ENCODE data around the gene TRAPPC3L.

Gene TRAPPC3L

DNA sequence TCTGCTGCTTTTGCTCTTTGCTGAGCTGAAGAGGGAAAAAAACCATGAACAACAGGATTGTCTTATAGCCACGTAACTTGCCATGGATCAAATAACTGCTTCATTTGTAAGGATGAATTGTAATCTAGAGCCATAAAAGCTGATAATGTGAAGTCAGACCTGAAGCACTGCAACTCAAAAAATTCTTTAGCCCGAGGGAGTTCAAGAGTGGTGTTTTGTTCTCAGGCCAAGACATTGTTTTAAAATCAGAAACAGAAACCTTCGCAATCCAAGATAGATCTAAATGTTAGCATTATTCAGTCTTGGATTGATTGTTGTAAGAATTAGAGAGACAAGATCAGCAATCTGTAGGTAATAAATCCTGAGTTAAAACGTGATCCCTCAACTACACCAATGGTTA lies at the start of gene TRAPPC3L:
TSS of gene TRAPPC3L (minus strand) at position 34 of the 400 bp plus-strand sequence. CDS start 170 bp downstream, outside the sequence.
- Mint-ChIP-seq H3K4me3 (no peak within 1 kb of the TSS), H3K4me1 (no peaks in the 10 kb centered on the region), H3K27ac (ENCODE audit: low read depth) (no peak within 1 kb of the TSS), H3K9me3 (no peaks in the 10 kb centered on the region), H3K27me3 (peaks cover 54% of the 10 kb centered on the region), H3K36me3 (ENCODE audit: insufficient read depth) (peaks cover 1% of the 10 kb centered on the region)
- no peak for DNase-seq (ENCODE audit: low spot score in 2 of 2)
- no peak for ATAC-seq (replicated peaks; ENCODE audit: extremely low read depth, poor library complexity, severe bottlenecking)

GRCh38 chr6:116595247-116595646 lies 49.8 kb upstream of the TRAPPC3L start:
- H3K4me3 Mint-ChIP-seq = no peak overlapping the region
- no peak for ATAC-seq (replicated peaks; ENCODE audit: extremely low read depth, poor library complexity, severe bottlenecking)
- H3K9me3 Mint-ChIP-seq = no peaks in the 10 kb centered on the region
- no peak for DNase-seq (ENCODE audit: low spot score in 2 of 2)
- peaks cover 41% of the 10 kb centered on the region for H3K36me3 Mint-ChIP-seq (ENCODE audit: insufficient read depth)
- no peak overlapping the region for H3K27ac Mint-ChIP-seq (ENCODE audit: low read depth)
- H3K27me3 Mint-ChIP-seq = no peaks in the 10 kb centered on the region
- H3K4me1 Mint-ChIP-seq = no peaks in the 10 kb centered on the region

DNA sequence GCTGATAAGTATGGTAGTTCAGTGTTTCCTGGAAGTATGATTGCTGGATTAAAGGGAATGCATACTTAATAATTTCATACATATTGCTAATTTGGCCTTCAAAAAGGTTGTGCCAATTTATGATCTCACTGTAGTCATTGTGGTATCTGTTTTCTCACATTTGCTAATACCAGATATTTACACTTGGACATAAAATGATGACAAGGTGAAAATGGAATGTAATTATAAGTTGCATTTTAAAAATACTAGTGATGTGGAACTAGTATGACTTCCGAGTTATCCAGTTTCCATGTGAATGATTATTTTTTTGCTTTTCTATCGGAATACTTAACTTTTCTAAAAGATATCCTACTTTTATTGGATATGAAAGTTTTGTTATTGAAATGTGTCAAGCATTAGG lies 41.3 kb upstream of the TRAPPC3L start:
- H3K36me3 Mint-ChIP-seq (ENCODE audit: insufficient read depth) = peaks cover 45% of the 10 kb centered on the region
- peaks cover 17% of the 10 kb centered on the region for H3K4me1 Mint-ChIP-seq
- H3K27me3 Mint-ChIP-seq = no peaks in the 10 kb centered on the region
- H3K9me3 Mint-ChIP-seq = no peaks in the 10 kb centered on the region
- no peak for DNase-seq (ENCODE audit: low spot score in 2 of 2)
- ATAC-seq (replicated peaks; ENCODE audit: extremely low read depth, poor library complexity, severe bottlenecking) = no peak
- no peak overlapping the region for H3K27ac Mint-ChIP-seq (ENCODE audit: low read depth)
- H3K4me3 Mint-ChIP-seq = no peak overlapping the region

DNA sequence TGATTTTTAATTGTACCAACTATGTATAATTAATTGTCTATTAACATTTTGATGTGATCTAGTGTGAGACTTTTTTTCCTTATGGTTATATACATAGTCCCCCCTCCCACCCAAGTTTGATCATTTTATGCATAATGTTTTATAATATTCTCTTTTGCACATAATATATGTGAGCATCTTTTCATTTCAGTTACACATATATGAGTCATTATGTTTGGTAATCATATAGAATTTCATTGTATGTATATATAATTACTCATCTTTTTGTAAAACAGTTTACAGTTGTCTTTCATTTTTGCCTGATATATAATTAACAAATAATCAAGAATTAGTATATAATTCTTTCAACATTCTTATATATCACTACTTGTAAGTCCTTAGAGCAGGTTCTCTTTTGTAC lies 40.8 kb upstream of the TRAPPC3L start:
- DNase-seq (ENCODE audit: low spot score in 2 of 2) (no peak), ATAC-seq (replicated peaks; ENCODE audit: extremely low read depth, poor library complexity, severe bottlenecking) (no peak)
- Mint-ChIP-seq H3K4me3 (no peak overlapping the region), H3K27me3 (no peaks in the 10 kb centered on the region), H3K27ac (ENCODE audit: low read depth) (no peak overlapping the region), H3K36me3 (ENCODE audit: insufficient read depth) (peaks cover 44% of the 10 kb centered on the region), H3K9me3 (no peaks in the 10 kb centered on the region), H3K4me1 (peaks cover 21% of the 10 kb centered on the region)

DNA sequence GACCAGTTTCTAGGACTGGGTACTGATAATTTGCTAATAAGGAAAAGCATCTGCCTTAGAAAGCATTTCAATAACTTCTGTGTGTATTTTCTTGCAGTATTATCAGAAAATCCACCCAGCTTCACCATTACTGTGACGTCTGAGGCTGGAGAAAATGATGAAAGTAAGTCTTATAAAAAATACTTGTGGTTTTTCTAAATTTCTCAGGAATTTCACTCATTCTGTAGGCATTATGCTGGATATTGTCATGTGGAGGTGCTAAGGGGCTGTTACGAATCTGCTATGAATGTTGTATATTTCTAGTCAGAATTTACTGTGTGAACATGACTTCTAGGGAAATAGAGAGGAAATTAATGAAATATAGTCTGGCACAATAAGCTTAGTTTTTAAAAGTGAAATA lies 34.7 kb upstream of the TRAPPC3L start:
- H3K27ac Mint-ChIP-seq (ENCODE audit: low read depth) = no peak overlapping the region
- H3K36me3 Mint-ChIP-seq (ENCODE audit: insufficient read depth) = peaks cover 34% of the 10 kb centered on the region
- ATAC-seq (replicated peaks; ENCODE audit: extremely low read depth, poor library complexity, severe bottlenecking) (no peak), DNase-seq (ENCODE audit: low spot score in 2 of 2) (no peak)
- H3K27me3 Mint-ChIP-seq = no peaks in the 10 kb centered on the region
- peaks cover 35% of the 10 kb centered on the region for H3K4me1 Mint-ChIP-seq
- H3K4me3 Mint-ChIP-seq = no peak overlapping the region
- no peaks in the 10 kb centered on the region for H3K9me3 Mint-ChIP-seq

DNA sequence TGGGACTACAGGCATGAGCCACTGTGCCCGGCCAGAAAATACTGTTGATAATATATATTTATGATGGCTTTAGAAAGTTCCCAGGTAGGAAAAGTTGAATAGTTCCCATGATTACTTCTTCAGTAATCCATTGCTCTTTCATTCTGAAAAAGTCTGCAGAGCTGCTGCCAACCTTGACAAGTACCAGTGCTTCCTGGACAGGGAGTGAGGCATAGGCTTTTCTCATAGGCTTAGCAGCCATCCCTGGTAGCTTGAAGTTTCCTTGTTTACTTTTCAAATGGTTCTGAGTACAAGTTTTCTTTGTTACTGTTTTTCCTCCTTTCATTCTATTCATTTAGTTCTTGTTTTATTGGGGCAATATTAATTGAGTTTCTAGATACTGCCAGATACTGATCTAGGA lies 33.7 kb upstream of the TRAPPC3L start:
- Mint-ChIP-seq H3K4me3 (no peak overlapping the region), H3K27ac (ENCODE audit: low read depth) (no peak overlapping the region), H3K27me3 (no peaks in the 10 kb centered on the region), H3K4me1 (peaks cover 44% of the 10 kb centered on the region), H3K9me3 (no peaks in the 10 kb centered on the region), H3K36me3 (ENCODE audit: insufficient read depth) (peaks cover 31% of the 10 kb centered on the region)
- DNase-seq (ENCODE audit: low spot score in 2 of 2) = no peak
- ATAC-seq (replicated peaks; ENCODE audit: extremely low read depth, poor library complexity, severe bottlenecking) = no peak

- Mint-ChIP-seq H3K27me3 (no peaks in the 10 kb centered on the region), H3K4me3 (no peak overlapping the region), H3K36me3 (ENCODE audit: insufficient read depth) (peaks cover 30% of the 10 kb centered on the region), H3K4me1 (peaks cover 52% of the 10 kb centered on the region), H3K9me3 (no peaks in the 10 kb centered on the region), H3K27ac (ENCODE audit: low read depth) (no peak overlapping the region)
- DNase-seq (ENCODE audit: low spot score in 2 of 2) = no peak
- ATAC-seq (replicated peaks; ENCODE audit: extremely low read depth, poor library complexity, severe bottlenecking) = no peak
Observed at GRCh38 chr6:116578335-116578734, 32.9 kb upstream of the TRAPPC3L start.

DNA sequence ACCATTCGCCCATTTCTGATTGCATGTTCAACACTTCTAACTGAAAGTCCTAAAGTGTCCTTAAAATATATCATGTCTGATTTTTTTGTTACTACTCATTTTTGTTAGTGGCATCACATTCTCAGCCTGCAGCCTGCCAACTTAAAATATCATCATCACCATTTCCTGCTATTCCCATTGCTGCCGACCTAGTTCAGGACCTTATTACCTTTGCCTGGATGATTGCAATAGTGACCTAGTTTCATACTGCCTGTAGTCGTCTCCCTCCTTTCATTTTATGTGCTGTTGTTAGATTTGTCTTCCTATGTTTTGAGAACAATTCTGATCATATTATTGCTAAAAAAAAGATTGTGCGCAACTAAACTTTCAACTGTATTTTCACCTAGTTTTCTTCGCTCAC lies 32.0 kb upstream of the TRAPPC3L start:
- H3K27me3 Mint-ChIP-seq = no peaks in the 10 kb centered on the region
- no peak overlapping the region for H3K27ac Mint-ChIP-seq (ENCODE audit: low read depth)
- DNase-seq (ENCODE audit: low spot score in 2 of 2) = no peak
- no peaks in the 10 kb centered on the region for H3K9me3 Mint-ChIP-seq
- peaks cover 56% of the 10 kb centered on the region for H3K4me1 Mint-ChIP-seq
- H3K4me3 Mint-ChIP-seq = no peak overlapping the region
- peaks cover 32% of the 10 kb centered on the region for H3K36me3 Mint-ChIP-seq (ENCODE audit: insufficient read depth)
- ATAC-seq (replicated peaks; ENCODE audit: extremely low read depth, poor library complexity, severe bottlenecking) = no peak

DNA sequence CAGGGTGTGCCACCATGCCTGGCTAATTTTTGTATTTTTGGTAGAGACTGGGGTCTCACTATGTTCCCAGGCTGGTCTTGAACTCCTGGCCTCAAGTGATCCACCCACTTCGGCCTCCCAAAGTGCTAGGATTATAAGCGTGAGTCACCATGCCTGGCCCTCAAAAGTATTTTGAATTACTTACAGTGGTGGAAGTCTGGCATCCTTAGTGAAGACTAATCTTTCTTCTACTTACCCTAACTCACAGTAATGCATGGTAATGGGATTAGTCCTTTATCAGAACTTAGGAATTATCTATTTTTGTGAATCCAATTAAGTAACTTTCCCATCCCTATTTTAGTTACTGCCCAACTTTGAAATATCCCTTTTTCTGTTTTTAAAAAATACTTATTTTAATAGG lies 29.7 kb upstream of the TRAPPC3L start:
- ATAC-seq (replicated peaks; ENCODE audit: extremely low read depth, poor library complexity, severe bottlenecking) (no peak), DNase-seq (ENCODE audit: low spot score in 2 of 2) (no peak)
- Mint-ChIP-seq H3K4me3 (no peak overlapping the region), H3K27me3 (no peaks in the 10 kb centered on the region), H3K27ac (ENCODE audit: low read depth) (no peak overlapping the region), H3K4me1 (peaks cover 64% of the 10 kb centered on the region), H3K36me3 (ENCODE audit: insufficient read depth) (peaks cover 39% of the 10 kb centered on the region), H3K9me3 (no peaks in the 10 kb centered on the region)

DNA sequence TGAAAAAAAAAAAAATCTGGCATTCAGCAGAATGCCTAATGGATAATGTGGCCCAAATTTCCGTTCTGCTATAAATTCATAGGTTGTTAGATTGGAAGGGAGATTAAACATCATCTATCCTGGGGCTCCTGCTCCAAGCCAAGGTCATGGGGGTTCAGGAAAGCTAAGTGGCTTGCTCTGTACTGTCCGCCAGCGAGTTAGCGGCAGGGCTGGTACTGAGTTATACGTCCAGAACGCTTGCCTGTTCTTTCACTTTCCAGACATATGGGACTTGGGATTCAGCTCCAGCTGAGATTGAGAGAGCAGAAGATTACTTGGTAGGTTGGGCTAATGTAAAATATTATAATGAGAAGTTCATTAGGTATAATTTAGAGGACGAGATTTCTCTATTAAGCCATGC lies 26.7 kb upstream of the TRAPPC3L start:
- no peaks in the 10 kb centered on the region for H3K27me3 Mint-ChIP-seq
- H3K27ac Mint-ChIP-seq (ENCODE audit: low read depth) = peak overlapping the region; percentile 98
- H3K4me3 Mint-ChIP-seq = peak overlapping the region; percentile 95
- ATAC-seq (replicated peaks; ENCODE audit: extremely low read depth, poor library complexity, severe bottlenecking) (no peak), DNase-seq (ENCODE audit: low spot score in 2 of 2) (no peak)
- peaks cover 25% of the 10 kb centered on the region for H3K36me3 Mint-ChIP-seq (ENCODE audit: insufficient read depth)
- peaks cover 54% of the 10 kb centered on the region for H3K4me1 Mint-ChIP-seq
- H3K9me3 Mint-ChIP-seq = no peaks in the 10 kb centered on the region

- H3K36me3 Mint-ChIP-seq (ENCODE audit: insufficient read depth) = peaks cover 25% of the 10 kb centered on the region
- peak overlapping the region; percentile 95 for H3K4me3 Mint-ChIP-seq
- ATAC-seq (replicated peaks; ENCODE audit: extremely low read depth, poor library complexity, severe bottlenecking) (no peak), DNase-seq (ENCODE audit: low spot score in 2 of 2) (no peak)
- H3K9me3 Mint-ChIP-seq = no peaks in the 10 kb centered on the region
- no peaks in the 10 kb centered on the region for H3K27me3 Mint-ChIP-seq
- peak overlapping the region; percentile 98 for H3K27ac Mint-ChIP-seq (ENCODE audit: low read depth)
- H3K4me1 Mint-ChIP-seq = peaks cover 51% of the 10 kb centered on the region
Observed at GRCh38 chr6:116571683-116572000, 26.2 kb upstream of the TRAPPC3L start.

- Mint-ChIP-seq H3K36me3 (ENCODE audit: insufficient read depth) (peaks cover 22% of the 10 kb centered on the region), H3K4me1 (peaks cover 46% of the 10 kb centered on the region), H3K27ac (ENCODE audit: low read depth) (peak within 1 kb of the TSS; percentile 98), H3K4me3 (peak within 1 kb of the TSS; percentile 95), H3K9me3 (no peaks in the 10 kb centered on the region), H3K27me3 (no peaks in the 10 kb centered on the region)
- ATAC-seq (replicated peaks; ENCODE audit: extremely low read depth, poor library complexity, severe bottlenecking) (peak; percentile 97), DNase-seq (ENCODE audit: low spot score in 2 of 2) (peak; percentile 94 to 98)
Observed at GRCh38 chr6:116570856-116571682, 25.6 kb upstream of the TRAPPC3L start, which contains the start of gene RWDD1. Gene RWDD1 (plus strand): TSS chr6:116571504. CDS start chr6:116571583, 79 bp downstream.
